ENCODE measurements around the gene ERH. TPM values are rescaled to one million over a fixed set of nuclear protein-coding genes. Genes with fewer than 3 reads are reported as not detected.

The ERH gene
- total RNA-seq, 2 donors from 2014 or later = 35.5 to 64.6 TPM

- DNase-seq (no peak), ATAC-seq (no peak)
- Histone ChIP-seq H3K27ac (no peak overlapping the region), H3K9me3 (no peaks in the 10 kb centered on the region), H3K4me3 (no peak overlapping the region), H3K27me3 (no peaks in the 10 kb centered on the region), H3K4me1 (no peaks in the 10 kb centered on the region), H3K36me3 (replicated peaks in 1 of 2; ENCODE audit: insufficient read depth in 1 of 2, low read depth in 2 of 2) (no peaks in the 10 kb centered on the region)
- intact Hi-C loops (cut with DNase I) = no loop called here
- TF ChIP-seq CTCF (IDR thresholded peaks at IDR 0.05) (no peak), POLR2A (IDR thresholded peaks at IDR 0.05) (no peak)
Measured at GRCh38 chr14:69374235-69374634, 23.9 kb downstream of the ERH start.

- no peak for ATAC-seq
- H3K4me1 ChIP-seq = no peaks in the 10 kb centered on the region
- intact Hi-C loops (cut with DNase I) = no loop called here
- no peak for TF ChIP-seq CTCF (IDR thresholded peaks at IDR 0.05)
- no peak for TF ChIP-seq POLR2A (IDR thresholded peaks at IDR 0.05)
- WGBS, 2 donors = 0 to 96% methylated on average over 1 of the region's 1 CpG
- no peak overlapping the region for H3K4me3 ChIP-seq
- no peak for DNase-seq
- no peak overlapping the region for H3K27ac ChIP-seq
- H3K27me3 ChIP-seq = no peaks in the 10 kb centered on the region
- H3K9me3 ChIP-seq = no peaks in the 10 kb centered on the region
- H3K36me3 ChIP-seq (replicated peaks in 1 of 2; ENCODE audit: insufficient read depth in 1 of 2, low read depth in 2 of 2) = no peaks in the 10 kb centered on the region
Measured at GRCh38 chr14:69373104-69373503, 25.0 kb downstream of the ERH start.

- H3K36me3 ChIP-seq (replicated peaks in 1 of 2; ENCODE audit: insufficient read depth in 1 of 2, low read depth in 2 of 2) = no peaks in the 10 kb centered on the region
- H3K9me3 ChIP-seq = no peaks in the 10 kb centered on the region
- H3K27ac ChIP-seq = no peak overlapping the region
- no peaks in the 10 kb centered on the region for H3K4me1 ChIP-seq
- intact Hi-C loops (cut with DNase I) = no loop called here
- 82 to 88% methylated on average over 3 of the region's 3 CpGs for WGBS, 2 donors
- DNase-seq (no peak), ATAC-seq (no peak)
- no peak overlapping the region for H3K4me3 ChIP-seq
- H3K27me3 ChIP-seq = no peaks in the 10 kb centered on the region
- TF ChIP-seq CTCF (IDR thresholded peaks at IDR 0.05) (no peak), POLR2A (IDR thresholded peaks at IDR 0.05) (no peak)
Measured at GRCh38 chr14:69372146-69372545, 26.0 kb downstream of the ERH start.

- no peaks in the 10 kb centered on the region for H3K36me3 ChIP-seq (replicated peaks in 1 of 2; ENCODE audit: insufficient read depth in 1 of 2, low read depth in 2 of 2)
- no peak overlapping the region for H3K4me3 ChIP-seq
- H3K4me1 ChIP-seq = no peaks in the 10 kb centered on the region
- intact Hi-C loops (cut with DNase I) = no loop called here
- no peaks in the 10 kb centered on the region for H3K9me3 ChIP-seq
- WGBS, 2 donors = 59 to 84% methylated on average over 2 to 5 of the region's 5 CpGs
- DNase-seq (no peak), ATAC-seq (no peak)
- TF ChIP-seq POLR2A (IDR thresholded peaks at IDR 0.05) (no peak), CTCF (IDR thresholded peaks at IDR 0.05) (no peak)
- H3K27me3 ChIP-seq = no peaks in the 10 kb centered on the region
- H3K27ac ChIP-seq = no peak overlapping the region
Measured at GRCh38 chr14:69370061-69370460, 28.0 kb downstream of the ERH start.

DNA sequence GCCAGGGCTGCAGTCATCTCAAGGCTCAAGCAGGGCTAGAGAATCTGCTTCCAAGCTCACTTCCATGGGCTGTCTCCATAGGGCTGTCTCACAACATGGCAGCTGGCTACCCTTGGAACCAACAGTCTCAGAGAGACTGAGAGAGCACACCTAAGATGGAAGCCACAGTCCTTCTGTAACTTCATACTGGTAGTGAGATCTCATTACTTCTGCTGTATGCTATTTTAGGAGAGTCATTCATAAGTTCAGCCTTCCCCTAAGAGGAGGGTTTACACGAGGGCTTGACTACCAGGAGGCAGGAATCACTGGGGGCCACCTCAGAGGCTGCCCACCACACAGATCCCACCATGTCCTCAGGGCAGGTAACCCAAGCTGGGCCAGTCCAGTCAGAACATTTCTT lies 29.7 kb downstream of the ERH start:
- DNase-seq = no peak
- no peaks in the 10 kb centered on the region for H3K27me3 ChIP-seq
- TF ChIP-seq CTCF (IDR thresholded peaks at IDR 0.05) (no peak), POLR2A (IDR thresholded peaks at IDR 0.05) (no peak)
- no peaks in the 10 kb centered on the region for H3K4me1 ChIP-seq
- intact Hi-C loops (cut with DNase I) = no loop called here
- H3K27ac ChIP-seq = no peak overlapping the region
- 73 to 100% methylated on average over 1 of the region's 1 CpG for WGBS, 2 donors
- no peak overlapping the region for H3K4me3 ChIP-seq
- no peak for ATAC-seq
- no peaks in the 10 kb centered on the region for H3K36me3 ChIP-seq (replicated peaks in 1 of 2; ENCODE audit: insufficient read depth in 1 of 2, low read depth in 2 of 2)
- H3K9me3 ChIP-seq = no peaks in the 10 kb centered on the region
